Measurements from ENCODE around the gene SNX13.

Gene SNX13, protein sequence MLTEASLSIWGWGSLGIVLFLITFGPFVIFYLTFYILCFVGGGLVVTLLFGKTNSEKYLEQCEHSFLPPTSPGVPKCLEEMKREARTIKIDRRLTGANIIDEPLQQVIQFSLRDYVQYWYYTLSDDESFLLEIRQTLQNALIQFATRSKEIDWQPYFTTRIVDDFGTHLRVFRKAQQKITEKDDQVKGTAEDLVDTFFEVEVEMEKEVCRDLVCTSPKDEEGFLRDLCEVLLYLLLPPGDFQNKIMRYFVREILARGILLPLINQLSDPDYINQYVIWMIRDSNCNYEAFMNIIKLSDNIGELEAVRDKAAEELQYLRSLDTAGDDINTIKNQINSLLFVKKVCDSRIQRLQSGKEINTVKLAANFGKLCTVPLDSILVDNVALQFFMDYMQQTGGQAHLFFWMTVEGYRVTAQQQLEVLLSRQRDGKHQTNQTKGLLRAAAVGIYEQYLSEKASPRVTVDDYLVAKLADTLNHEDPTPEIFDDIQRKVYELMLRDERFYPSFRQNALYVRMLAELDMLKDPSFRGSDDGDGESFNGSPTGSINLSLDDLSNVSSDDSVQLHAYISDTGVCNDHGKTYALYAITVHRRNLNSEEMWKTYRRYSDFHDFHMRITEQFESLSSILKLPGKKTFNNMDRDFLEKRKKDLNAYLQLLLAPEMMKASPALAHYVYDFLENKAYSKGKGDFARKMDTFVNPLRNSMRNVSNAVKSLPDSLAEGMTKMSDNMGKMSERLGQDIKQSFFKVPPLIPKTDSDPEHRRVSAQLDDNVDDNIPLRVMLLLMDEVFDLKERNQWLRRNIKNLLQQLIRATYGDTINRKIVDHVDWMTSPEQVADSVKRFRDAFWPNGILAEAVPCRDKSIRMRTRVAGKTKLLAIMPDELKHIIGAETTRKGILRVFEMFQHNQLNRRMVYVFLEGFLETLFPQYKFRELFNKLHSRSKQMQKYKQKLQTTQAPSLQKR

GRCh38 chr7:17940302-17940883, at the start of gene SNX13:
TSS of gene SNX13 (minus strand) at chr7:17940494. CDS start at chr7:17940295, 199 bp downstream.
- Histone ChIP-seq H3K9me3 (ENCODE audit: insufficient read depth, low read depth, low read length) (no peaks in the 10 kb centered on the region), H3K9ac (ENCODE audit: low read depth, low read length) (peak within 1 kb of the TSS; percentile 87), H3K4me3 (ENCODE audit: low read length) (peak within 1 kb of the TSS; percentile 74), H3K36me3 (ENCODE audit: insufficient read depth, low read depth, low read length) (no peaks in the 10 kb centered on the region), H3K27me3 (ENCODE audit: insufficient read depth, low read length) (no peaks in the 10 kb centered on the region), H3K27ac (ENCODE audit: low read length) (peak within 1 kb of the TSS; percentile 34), H3K4me1 (ENCODE audit: insufficient read depth, low read length) (peaks cover 7% of the 10 kb centered on the region; the same call in 1 of the 2 replicates)

GRCh38 chr7:17989546-17989945, 49.3 kb upstream of the SNX13 start:
- no peaks in the 10 kb centered on the region for H3K9me3 ChIP-seq (ENCODE audit: insufficient read depth, low read depth, low read length)
- H3K27ac ChIP-seq (ENCODE audit: low read length), result no peak overlapping the region
- H3K36me3 ChIP-seq (ENCODE audit: insufficient read depth, low read depth, low read length), result no peaks in the 10 kb centered on the region
- H3K4me3 ChIP-seq (ENCODE audit: low read length), result no peak overlapping the region
- H3K4me1 ChIP-seq (ENCODE audit: insufficient read depth, low read length), result no peaks in the 10 kb centered on the region; the same call in 1 of the 2 replicates
- no peaks in the 10 kb centered on the region for H3K27me3 ChIP-seq (ENCODE audit: insufficient read depth, low read length)
- no peak overlapping the region for H3K9ac ChIP-seq (ENCODE audit: low read depth, low read length)

DNA sequence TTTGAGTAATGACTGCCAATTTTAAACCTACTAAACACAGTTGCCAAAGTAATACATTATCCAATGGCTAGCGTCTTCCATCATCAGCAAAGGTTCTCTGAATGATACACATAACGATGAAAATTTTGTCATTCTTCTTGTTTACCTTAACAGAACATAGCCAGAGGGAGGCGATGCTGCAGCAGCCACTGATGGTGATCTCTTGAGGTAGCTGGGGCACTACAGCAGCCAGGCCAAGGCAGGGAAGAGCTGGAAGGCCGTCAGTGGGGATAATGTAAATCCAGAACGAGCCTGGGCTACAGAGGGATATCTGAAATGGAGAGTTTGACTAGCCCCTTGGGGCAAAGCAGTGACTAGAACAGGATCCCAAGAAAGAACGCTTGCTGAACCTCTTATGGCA, 48.6 kb upstream of the SNX13 start:
- Histone ChIP-seq H3K9ac (ENCODE audit: low read depth, low read length) (no peak overlapping the region), H3K36me3 (ENCODE audit: insufficient read depth, low read depth, low read length) (no peaks in the 10 kb centered on the region), H3K9me3 (ENCODE audit: insufficient read depth, low read depth, low read length) (no peaks in the 10 kb centered on the region), H3K4me1 (ENCODE audit: insufficient read depth, low read length) (no peaks in the 10 kb centered on the region), H3K4me3 (ENCODE audit: low read length) (no peak overlapping the region), H3K27ac (ENCODE audit: low read length) (no peak overlapping the region), H3K27me3 (ENCODE audit: insufficient read depth, low read length) (no peaks in the 10 kb centered on the region)

- Histone ChIP-seq H3K4me3 (ENCODE audit: low read length) (no peak overlapping the region), H3K9ac (ENCODE audit: low read depth, low read length) (no peak overlapping the region), H3K9me3 (ENCODE audit: insufficient read depth, low read depth, low read length) (no peaks in the 10 kb centered on the region), H3K36me3 (ENCODE audit: insufficient read depth, low read depth, low read length) (no peaks in the 10 kb centered on the region), H3K27me3 (ENCODE audit: insufficient read depth, low read length) (no peaks in the 10 kb centered on the region), H3K4me1 (ENCODE audit: insufficient read depth, low read length) (no peaks in the 10 kb centered on the region), H3K27ac (ENCODE audit: low read length) (no peak overlapping the region)
Measured at GRCh38 chr7:17988141-17988540, 47.8 kb upstream of the SNX13 start.

DNA sequence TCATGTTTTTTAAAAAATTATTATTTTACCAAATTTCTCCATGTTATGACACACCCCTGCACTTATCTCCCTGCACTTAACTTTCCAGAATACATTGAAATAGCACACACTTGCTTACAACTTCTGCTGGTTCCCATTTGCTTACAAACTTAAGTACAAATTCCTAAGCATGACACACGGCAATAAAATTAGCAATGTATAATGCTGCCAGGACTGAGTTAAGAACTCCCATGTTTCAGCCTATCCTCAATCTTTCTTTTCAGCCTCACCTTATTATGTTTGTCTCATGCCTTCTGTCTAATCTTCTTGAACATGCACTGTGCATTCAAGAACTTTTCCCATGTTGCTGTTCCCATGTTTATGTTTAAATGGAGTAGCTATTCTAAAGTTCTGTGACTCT, 46.6 kb upstream of the SNX13 start:
- no peak overlapping the region for H3K27ac ChIP-seq (ENCODE audit: low read length)
- no peaks in the 10 kb centered on the region for H3K4me1 ChIP-seq (ENCODE audit: insufficient read depth, low read length)
- no peaks in the 10 kb centered on the region for H3K36me3 ChIP-seq (ENCODE audit: insufficient read depth, low read depth, low read length)
- no peaks in the 10 kb centered on the region for H3K9me3 ChIP-seq (ENCODE audit: insufficient read depth, low read depth, low read length)
- H3K4me3 ChIP-seq (ENCODE audit: low read length), result no peak overlapping the region
- no peak overlapping the region for H3K9ac ChIP-seq (ENCODE audit: low read depth, low read length)
- H3K27me3 ChIP-seq (ENCODE audit: insufficient read depth, low read length), result no peaks in the 10 kb centered on the region

DNA sequence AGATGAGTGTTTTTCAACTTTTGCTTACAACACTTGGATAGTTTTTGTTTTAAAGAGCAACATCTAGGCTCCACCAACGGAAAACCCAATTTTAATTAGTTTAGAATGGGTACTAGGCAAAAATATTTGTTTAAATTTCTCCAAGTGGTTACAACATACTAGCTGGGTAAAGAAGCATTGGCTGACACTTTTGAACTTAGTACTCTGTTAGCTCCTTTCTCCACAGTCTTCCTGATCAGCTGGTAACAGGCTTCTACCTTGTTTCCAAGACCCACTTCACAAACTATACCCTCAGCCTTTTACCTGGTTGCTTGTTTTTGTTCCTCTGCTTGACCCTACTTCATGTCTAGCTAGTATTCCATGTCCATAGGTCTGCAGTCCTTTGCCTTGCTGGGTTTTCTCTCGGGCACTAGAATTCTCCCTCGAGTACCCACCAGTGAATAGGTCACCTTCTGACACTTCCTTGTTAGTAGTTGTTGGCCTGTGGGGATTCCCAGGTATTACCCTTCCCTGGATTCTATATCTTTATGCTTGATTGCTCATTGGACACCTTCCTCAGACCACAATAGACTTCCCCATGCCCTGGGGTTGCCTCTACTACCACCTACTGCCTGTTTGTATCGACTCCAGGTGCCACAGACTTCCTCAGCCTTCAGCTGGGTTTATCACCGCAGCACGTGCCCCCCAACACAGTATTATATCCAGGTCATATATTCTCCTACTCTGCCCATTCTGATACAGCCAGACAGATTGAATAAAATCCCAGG, 45.4 kb upstream of the SNX13 start:
- no peaks in the 10 kb centered on the region for H3K36me3 ChIP-seq (ENCODE audit: insufficient read depth, low read depth, low read length)
- no peaks in the 10 kb centered on the region for H3K27me3 ChIP-seq (ENCODE audit: insufficient read depth, low read length)
- H3K4me3 ChIP-seq (ENCODE audit: low read length), result no peak overlapping the region
- no peaks in the 10 kb centered on the region for H3K9me3 ChIP-seq (ENCODE audit: insufficient read depth, low read depth, low read length)
- no peaks in the 10 kb centered on the region for H3K4me1 ChIP-seq (ENCODE audit: insufficient read depth, low read length)
- H3K9ac ChIP-seq (ENCODE audit: low read depth, low read length), result no peak overlapping the region
- no peak overlapping the region for H3K27ac ChIP-seq (ENCODE audit: low read length)

DNA sequence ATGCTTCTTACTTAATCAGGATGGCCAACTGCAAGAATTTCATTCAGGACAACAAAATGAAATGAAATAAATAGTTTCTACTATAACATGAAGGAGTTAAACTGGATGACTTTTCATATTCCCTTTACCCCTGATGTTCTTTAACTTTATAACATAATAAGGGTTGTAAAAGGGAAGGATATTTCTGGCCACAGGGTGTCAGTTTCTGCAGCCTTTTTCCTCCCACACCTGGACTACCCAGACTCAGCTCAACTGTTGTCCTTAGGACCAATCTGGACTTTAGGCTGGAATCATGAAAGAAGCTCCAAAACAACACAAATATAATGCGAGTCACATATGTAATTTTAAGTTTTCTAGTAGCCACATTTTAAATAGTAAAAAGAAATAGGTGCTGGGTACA, 44.0 kb upstream of the SNX13 start:
- no peak overlapping the region for H3K4me3 ChIP-seq (ENCODE audit: low read length)
- no peaks in the 10 kb centered on the region for H3K9me3 ChIP-seq (ENCODE audit: insufficient read depth, low read depth, low read length)
- H3K9ac ChIP-seq (ENCODE audit: low read depth, low read length), result no peak overlapping the region
- H3K36me3 ChIP-seq (ENCODE audit: insufficient read depth, low read depth, low read length), result no peaks in the 10 kb centered on the region
- no peaks in the 10 kb centered on the region for H3K4me1 ChIP-seq (ENCODE audit: insufficient read depth, low read length)
- H3K27ac ChIP-seq (ENCODE audit: low read length), result no peak overlapping the region
- no peaks in the 10 kb centered on the region for H3K27me3 ChIP-seq (ENCODE audit: insufficient read depth, low read length)

GRCh38 chr7:17983221-17984062, 43.1 kb upstream of the SNX13 start:
- Histone ChIP-seq H3K27me3 (ENCODE audit: insufficient read depth, low read length) (no peaks in the 10 kb centered on the region), H3K9ac (ENCODE audit: low read depth, low read length) (no peak overlapping the region), H3K36me3 (ENCODE audit: insufficient read depth, low read depth, low read length) (no peaks in the 10 kb centered on the region), H3K9me3 (ENCODE audit: insufficient read depth, low read depth, low read length) (no peaks in the 10 kb centered on the region), H3K27ac (ENCODE audit: low read length) (no peak overlapping the region), H3K4me3 (ENCODE audit: low read length) (no peak overlapping the region), H3K4me1 (ENCODE audit: insufficient read depth, low read length) (no peaks in the 10 kb centered on the region)

DNA sequence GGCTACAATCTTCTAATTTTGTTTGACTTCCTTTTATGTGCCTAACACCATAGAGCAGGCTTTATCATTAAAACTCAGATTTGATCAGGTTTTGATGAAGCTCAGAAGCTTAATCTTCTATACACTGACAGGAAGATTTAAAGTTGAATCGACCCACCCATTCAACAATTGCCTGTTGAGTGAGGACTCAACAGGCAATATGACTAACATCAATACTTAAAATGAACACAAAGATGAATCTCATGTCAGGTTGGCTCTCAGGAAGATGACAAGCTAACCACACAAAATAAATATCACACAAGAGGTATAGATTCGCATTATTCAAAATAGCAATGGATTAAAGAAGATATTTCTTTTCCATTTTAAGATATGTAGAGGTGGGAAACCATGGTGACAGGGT, 36.7 kb upstream of the SNX13 start:
- no peak overlapping the region for H3K9ac ChIP-seq (ENCODE audit: low read depth, low read length)
- H3K27me3 ChIP-seq (ENCODE audit: insufficient read depth, low read length), result no peaks in the 10 kb centered on the region
- H3K4me3 ChIP-seq (ENCODE audit: low read length), result no peak overlapping the region
- no peaks in the 10 kb centered on the region for H3K9me3 ChIP-seq (ENCODE audit: insufficient read depth, low read depth, low read length)
- H3K36me3 ChIP-seq (ENCODE audit: insufficient read depth, low read depth, low read length), result no peaks in the 10 kb centered on the region
- no peak overlapping the region for H3K27ac ChIP-seq (ENCODE audit: low read length)
- H3K4me1 ChIP-seq (ENCODE audit: insufficient read depth, low read length), result no peaks in the 10 kb centered on the region

DNA sequence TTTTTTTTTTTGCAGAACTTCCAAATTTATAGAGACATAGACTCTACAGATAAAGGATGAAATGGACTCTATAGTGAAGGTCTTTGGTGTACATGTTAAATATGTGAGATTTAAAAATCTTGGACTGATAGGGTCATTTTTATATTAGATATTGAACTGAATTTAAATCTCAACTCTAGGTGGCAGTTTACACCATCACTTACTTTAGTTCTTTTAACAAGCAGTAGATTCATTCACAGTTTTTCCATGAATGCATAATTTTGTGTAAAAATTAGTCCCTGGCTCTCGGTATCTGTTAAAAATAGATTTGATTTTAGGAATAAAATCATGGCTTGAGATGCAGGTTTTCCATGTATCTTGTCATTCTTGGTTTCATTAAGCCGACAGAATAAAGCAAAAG, 31.1 kb upstream of the SNX13 start:
- Histone ChIP-seq H3K27me3 (ENCODE audit: insufficient read depth, low read length) (no peaks in the 10 kb centered on the region), H3K9me3 (ENCODE audit: insufficient read depth, low read depth, low read length) (no peaks in the 10 kb centered on the region), H3K4me1 (ENCODE audit: insufficient read depth, low read length) (no peaks in the 10 kb centered on the region), H3K4me3 (ENCODE audit: low read length) (no peak overlapping the region), H3K27ac (ENCODE audit: low read length) (no peak overlapping the region), H3K36me3 (ENCODE audit: insufficient read depth, low read depth, low read length) (no peaks in the 10 kb centered on the region), H3K9ac (ENCODE audit: low read depth, low read length) (no peak overlapping the region)
